HG02678 (cell line): ENCODE results near the gene SLC1A5.

Experiments
- ATAC-seq: cut with Tn5 transposase; IDR thresholded peaks from one replicate; pipeline ENCODE4 v1.9.1; 2021; ENCODE audit warnings: mild to moderate bottlenecking, moderate library complexity; ENCODE audit not compliant: unreplicated experiment

Gene SLC1A5

GRCh38 chr19:46726971-46727501 is 61.4 kb downstream of the SLC1A5 start:
- ATAC-seq = no peak

GRCh38 chr19:46726551-46726950 is 61.8 kb downstream of the SLC1A5 start:
- ATAC-seq = no peak

- ATAC-seq = no peak
These were observed 62.5 kb downstream of the SLC1A5 start for GRCh38 chr19:46725859-46726393.

- ATAC-seq = no peak
These were observed 63.2 kb downstream of the SLC1A5 start for GRCh38 chr19:46725036-46725820.
